WI38 (cell line): ENCODE data around the gene CIAO2B.

Experiments
- H3K4me3 ChIP-seq: 2 replicates; pipeline ENCODE4 v1.5.1; 2011; ENCODE audit warnings: low read depth, mild to moderate bottlenecking, control low read depth, low read length
- CTCF ChIP-seq: IDR thresholded peaks from 2 replicates; pipeline ENCODE4 v1.5.1; 2012; ENCODE audit warnings: low read depth, mild to moderate bottlenecking, control low read depth, low read length

Gene CIAO2B

GRCh38 chr16:66885491-66885890 is 48.7 kb downstream of the CIAO2B start:
- no peak for TF ChIP-seq CTCF
- H3K4me3 ChIP-seq = no peak overlapping the region

GRCh38 chr16:66882702-66883101 is 51.5 kb downstream of the CIAO2B start:
- no peak for TF ChIP-seq CTCF
- H3K4me3 ChIP-seq = no peak overlapping the region
